A375 (cell line): ENCODE measurements around the gene PCDH1. TPM values are rescaled to one million over a fixed set of nuclear protein-coding genes. Genes with fewer than 3 reads are reported as not detected.

ENCODE experiments used
- total RNA-seq: library from RNA; depleted of rRNA; stranded (reverse); fragments of >200 nt; shearing (Covaris generic); gene quantifications from 2 replicates; pipeline ENCODE4 v1.2.3, GENCODE V29; 2014; rRNA removed

Gene PCDH1
- total RNA-seq: 37.9 and 41.7 TPM in 2 replicates

DNA sequence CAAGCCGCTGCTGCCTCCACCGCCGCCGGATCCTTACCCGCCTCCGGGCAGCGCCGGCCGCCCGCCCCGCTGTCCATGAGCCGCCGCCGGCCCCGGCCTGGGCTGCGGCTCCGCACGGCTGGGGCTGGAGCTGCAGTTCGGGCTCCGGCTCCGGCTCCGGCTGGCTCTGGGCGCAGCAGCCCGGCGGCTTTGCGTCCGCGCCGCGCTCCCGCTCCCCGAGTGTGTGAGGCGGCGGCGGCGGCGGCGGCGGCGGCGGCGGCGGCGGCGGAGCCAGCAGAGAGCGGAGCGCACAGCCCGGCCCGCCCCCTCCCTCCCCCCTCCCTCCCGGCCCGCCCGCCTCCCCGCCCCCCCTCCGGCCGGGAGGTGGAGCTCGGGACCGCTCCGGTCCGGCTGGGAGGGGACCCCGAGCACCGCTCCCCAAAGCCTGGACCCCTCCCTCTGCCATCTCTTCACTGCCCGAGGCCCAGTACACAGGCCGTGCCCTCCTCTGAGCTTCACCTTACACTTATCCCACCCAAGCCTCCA is at the start of gene PCDH1:
TSS of gene PCDH1 (minus strand) at position 225 of the 525 bp plus-strand sequence. CDS start at position 77, 148 bp downstream.

GRCh38 chr5:141923448-141924313 is 45.5 kb upstream of the PCDH1 start, which contains the start of gene DELE1:
DELE1 (plus strand) TSS chr5:141923871; CDS start chr5:141923942, 71 bp downstream.

Other genes with a start within 250 kb of the PCDH1 start
- gene HDAC3, start 241.6 kb downstream of the PCDH1 start, total RNA-seq: 56.6 and 64.4 TPM in 2 replicates
- 6.0 and 8.6 TPM in 2 replicates for gene RELL2, start 241.4 kb downstream of the PCDH1 start, total RNA-seq
- gene FCHSD1, start 227.0 kb downstream of the PCDH1 start, total RNA-seq: 16.6 and 21.5 TPM in 2 replicates
- gene ARAP3, start 196.2 kb downstream of the PCDH1 start, total RNA-seq: 15.1 and 17.0 TPM in 2 replicates
- 96.5 and 105 TPM in 2 replicates for gene DELE1, start 45.5 kb upstream of the PCDH1 start, total RNA-seq
- 0.15 and 0.21 TPM in 2 replicates for gene PCDH12, start 79.8 kb upstream of the PCDH1 start, total RNA-seq
- 33.3 and 42.5 TPM in 2 replicates for gene RNF14, start 90.7 kb upstream of the PCDH1 start, total RNA-seq
- gene GNPDA1, start 134.6 kb upstream of the PCDH1 start, total RNA-seq: 35.6 and 39.4 TPM in 2 replicates
- 33.5 and 69.2 TPM in 2 replicates for gene NDFIP1, start 230.4 kb upstream of the PCDH1 start, total RNA-seq